Activated CD4-positive, alpha-beta T cell treated with anti-CD3 and anti-CD28 coated beads for 4 hours (primary cell): ENCODE data around the gene MAPKAP1.
A peak's percentile ranks its signal among the peaks of the same experiment; 100 is the strongest.

Experiments used
- DNase-seq, 2 donors: peaks; one replicate each; pipeline ENCODE4 v3.0.0-alpha.2; 2020

Gene MAPKAP1

GRCh38 chr9:125532812-125533594 lies 174.0 kb downstream of the MAPKAP1 start:
- no peak for DNase-seq

- DNase-seq = no peak
Measured at GRCh38 chr9:125532412-125532811, 174.6 kb downstream of the MAPKAP1 start.

GRCh38 chr9:125529589-125530515 lies 177.2 kb downstream of the MAPKAP1 start:
- DNase-seq = no peak

GRCh38 chr9:125529107-125529506 lies 177.9 kb downstream of the MAPKAP1 start:
- no peak for DNase-seq

GRCh38 chr9:125527471-125528002 lies 179.5 kb downstream of the MAPKAP1 start:
- no peak for DNase-seq

- DNase-seq = no peak
Measured at GRCh38 chr9:125525921-125526631, 180.9 kb downstream of the MAPKAP1 start.

- no peak for DNase-seq
Measured at GRCh38 chr9:125524583-125525355, 182.2 kb downstream of the MAPKAP1 start.

- no peak for DNase-seq
Measured at GRCh38 chr9:125523681-125524080, 183.3 kb downstream of the MAPKAP1 start.

GRCh38 chr9:125522328-125522725 lies 184.7 kb downstream of the MAPKAP1 start:
- no peak for DNase-seq

GRCh38 chr9:125521462-125522327 lies 185.3 kb downstream of the MAPKAP1 start:
- peak; percentile 10 to 25 for DNase-seq

- no peak for DNase-seq
Measured at GRCh38 chr9:125519734-125520133, 187.3 kb downstream of the MAPKAP1 start.

- DNase-seq = no peak
Measured at GRCh38 chr9:125517577-125517976, 189.4 kb downstream of the MAPKAP1 start.

- no peak for DNase-seq
Measured at GRCh38 chr9:125515983-125516940, 190.7 kb downstream of the MAPKAP1 start.

GRCh38 chr9:125515281-125515680 lies 191.7 kb downstream of the MAPKAP1 start:
- DNase-seq = no peak

GRCh38 chr9:125514468-125514867 lies 192.5 kb downstream of the MAPKAP1 start:
- no peak for DNase-seq

GRCh38 chr9:125513668-125514413 lies 193.2 kb downstream of the MAPKAP1 start:
- DNase-seq = no peak

GRCh38 chr9:125513303-125513667 lies 193.7 kb downstream of the MAPKAP1 start:
- no peak for DNase-seq

GRCh38 chr9:125511789-125512660 lies 195.0 kb downstream of the MAPKAP1 start:
- DNase-seq = no peak
